CD4-positive, CD25-positive, alpha-beta regulatory T cell (primary cell): ENCODE data around the gene MPZL3. TPM values are rescaled to one million over a fixed set of nuclear protein-coding genes. Genes with fewer than 3 reads are reported as not detected.

Experiments used
- ATAC-seq, 2 donors: fragments of 150-1000 bp; cut with Tn5 transposase; one replicate each; pipeline ENCODE4 v1.10.0; 2021; ENCODE audit warnings: low read depth in 2 of 2, moderate number of reproducible peaks in 2 of 2, moderate library complexity in 1 of 2
- DNase-seq, 3 donors: peaks; one replicate each; pipeline versions ENCODE4 v3.0.0 to v3.0.0-alpha.2; 2012 to 2022; ENCODE audit warnings: mixed read lengths in 1 of 3
- H3K27ac ChIP-seq: one replicate; pipeline ENCODE4 v1.7.0; 2013; ENCODE audit warnings: mild to moderate bottlenecking, low read length; ENCODE audit not compliant: insufficient read depth, poor library complexity, severe bottlenecking
- H3K27me3 ChIP-seq: one replicate; pipeline ENCODE4 v1.7.0; 2013; ENCODE audit warnings: low read length; ENCODE audit not compliant: control insufficient read depth, insufficient read depth
- H3K36me3 ChIP-seq: one replicate; pipeline ENCODE4 v1.7.0; 2013; ENCODE audit warnings: mild to moderate bottlenecking, low read length, moderate library complexity; ENCODE audit not compliant: control insufficient read depth, insufficient read depth
- H3K4me1 ChIP-seq: 2 replicates; pipeline ENCODE4 v1.7.0; 2013; ENCODE audit warnings: mild to moderate bottlenecking, low read length; ENCODE audit not compliant: insufficient read depth, control insufficient read depth, poor library complexity, severe bottlenecking
- H3K4me3 ChIP-seq: one replicate; pipeline ENCODE4 v1.7.0; 2013; ENCODE audit warnings: low read depth, mild to moderate bottlenecking, low read length, moderate library complexity
- H3K9me3 ChIP-seq, 2 experiments: 1 replicate in 1 of 2; 2 replicates in 1 of 2; pipeline ENCODE4 v1.7.0; 2013; ENCODE audit warnings: low read length in 2 of 2, mild to moderate bottlenecking in 1 of 2, moderate library complexity in 1 of 2; ENCODE audit not compliant: control insufficient read depth in 2 of 2
- H3K27ac Mint-ChIP-seq, 3 donors: one replicate each; pipeline ENCODE4 v1.8.0; 2020 to 2022; ENCODE audit warnings: mild to moderate bottlenecking in 3 of 3, mixed read lengths in 3 of 3, moderate library complexity in 2 of 3
- H3K27me3 Mint-ChIP-seq: one replicate; pipeline ENCODE4 v1.8.0; 2022; ENCODE audit warnings: mild to moderate bottlenecking, mixed read lengths
- H3K36me3 Mint-ChIP-seq: one replicate; pipeline ENCODE4 v1.8.0; 2020; ENCODE audit warnings: mixed read lengths
- H3K4me1 Mint-ChIP-seq, 4 donors: one replicate each; pipeline ENCODE4 v1.8.0; 2020 to 2022; ENCODE audit warnings: mixed read lengths in 4 of 4, mild to moderate bottlenecking in 1 of 4
- H3K4me3 Mint-ChIP-seq, 4 donors: one replicate each; pipeline ENCODE4 v1.8.0; 2020 to 2022; ENCODE audit warnings: mild to moderate bottlenecking in 4 of 4, mixed read lengths in 4 of 4, moderate library complexity in 3 of 4
- H3K9me3 Mint-ChIP-seq, 7 donors: one replicate each; pipeline ENCODE4 v1.8.0; 2020 to 2022; ENCODE audit warnings: mixed read lengths in 7 of 7, mild to moderate bottlenecking in 3 of 7, moderate library complexity in 2 of 7
- polyA plus RNA-seq, 4 donors: library from polyadenylated mRNA; unstranded; fragments of 300-500 nt; fragmentation: Illumina TruSeq; gene quantifications; one replicate each; pipeline ENCODE4 v1.2.3, GENCODE V29; 2021
- total RNA-seq: library from RNA; stranded (reverse); gene quantifications from one replicate; pipeline ENCODE4 v1.2.3, GENCODE V29; 2022

The MPZL3 gene
- total and polyA plus RNA-seq, 5 donors from 2014 or later, result 4.5 to 16.1 (median 6.3) TPM

DNA sequence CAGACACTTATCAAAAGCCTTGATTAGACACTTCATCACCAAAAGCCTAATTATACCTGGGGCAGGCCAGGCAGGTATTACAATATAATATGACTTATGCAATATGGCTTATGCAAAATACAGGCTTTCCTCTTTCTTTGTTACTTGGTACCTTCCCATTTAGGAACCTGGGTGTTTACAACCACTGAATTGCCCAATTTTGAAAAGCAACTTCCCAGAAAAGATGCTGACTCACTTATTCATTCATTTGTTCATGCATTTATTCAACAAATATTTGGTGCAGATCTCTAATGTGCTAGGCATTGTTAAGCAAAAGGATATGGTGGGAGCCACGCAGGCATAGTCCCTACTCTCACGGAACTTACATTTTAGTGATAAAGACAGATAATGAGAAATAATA is 13.7 kb downstream of the MPZL3 start:
- Mint-ChIP-seq H3K27me3 (no peaks in the 10 kb centered on the region), H3K9me3 (no peaks in the 10 kb centered on the region), H3K4me1 (peaks cover 41 to 64% (median 50%) of the 10 kb centered on the region in 4 donors), H3K36me3 (peaks cover 35% of the 10 kb centered on the region), H3K4me3 (peak overlapping the region in 1 of 4 donors; percentile 39), H3K27ac (peak overlapping the region in 2 of 3 donors; percentile 60 to 73)
- DNase-seq (no peak), ATAC-seq (no peak)
- H3K27me3 ChIP-seq, result no peaks in the 10 kb centered on the region
- no peak overlapping the region for H3K27ac ChIP-seq
- no peak overlapping the region for H3K4me3 ChIP-seq
- H3K9me3 ChIP-seq, result no peaks in the 10 kb centered on the region
- peaks cover 34% of the 10 kb centered on the region for H3K36me3 ChIP-seq
- peaks cover 38% of the 10 kb centered on the region for H3K4me1 ChIP-seq

DNA sequence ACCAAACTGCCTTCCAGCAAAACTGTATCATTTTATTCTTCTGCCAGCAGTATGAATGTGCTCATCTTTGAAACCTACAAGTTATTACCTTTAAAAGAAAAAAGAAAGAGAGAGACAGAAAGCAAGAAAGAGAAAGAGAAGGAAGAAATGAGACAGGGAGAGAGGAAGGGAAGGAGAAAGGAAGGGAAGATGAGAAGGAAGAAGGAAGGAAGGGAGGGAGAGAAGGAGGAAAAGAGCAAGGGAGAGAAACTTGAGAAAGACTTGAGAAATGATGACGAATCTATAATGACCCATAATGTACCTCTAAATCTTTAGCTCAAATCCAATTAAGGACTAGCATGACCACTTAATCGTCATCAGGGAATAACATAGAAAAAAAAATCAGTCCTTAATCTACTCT is 16.0 kb downstream of the MPZL3 start:
- peak overlapping the region in 2 of 3 donors; percentile 38 to 71 for H3K27ac Mint-ChIP-seq

DNA sequence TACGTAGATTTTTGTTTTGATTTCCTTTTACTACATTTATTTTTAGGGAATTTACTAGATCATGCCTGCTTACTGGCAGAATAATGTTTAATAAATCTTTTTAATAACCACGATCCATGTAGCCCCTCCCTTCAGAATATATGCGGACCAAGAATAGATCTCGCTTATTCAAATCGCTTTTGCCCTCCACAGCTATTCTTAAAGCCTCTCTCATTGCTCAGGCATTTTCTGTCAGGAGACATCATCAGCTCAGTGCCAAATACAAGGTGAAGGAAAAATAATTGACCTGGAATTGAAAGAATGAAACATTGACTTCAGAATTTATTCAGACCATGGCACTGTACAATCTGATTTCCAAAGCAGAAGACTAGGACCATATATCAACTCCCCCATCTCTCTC is 17.3 kb downstream of the MPZL3 start:
- peaks cover 41% of the 10 kb centered on the region for H3K36me3 Mint-ChIP-seq
- no peaks in the 10 kb centered on the region for H3K9me3 ChIP-seq
- H3K4me3 ChIP-seq, result no peak overlapping the region
- H3K4me1 ChIP-seq, result peaks cover 26% of the 10 kb centered on the region
- no peak overlapping the region for H3K27ac ChIP-seq
- no peaks in the 10 kb centered on the region for H3K27me3 Mint-ChIP-seq
- ATAC-seq (no peak), DNase-seq (no peak)
- H3K4me1 Mint-ChIP-seq, result peaks cover 13 to 31% (median 24%) of the 10 kb centered on the region in 4 donors
- no peak overlapping the region for H3K27ac Mint-ChIP-seq
- no peak overlapping the region for H3K4me3 Mint-ChIP-seq
- H3K9me3 Mint-ChIP-seq, result no peaks in the 10 kb centered on the region
- peaks cover 59% of the 10 kb centered on the region for H3K36me3 ChIP-seq
- no peaks in the 10 kb centered on the region for H3K27me3 ChIP-seq

More for the DNA sequence above, 16.0 kb downstream of the MPZL3 start:
- peak overlapping the region in 1 of 4 donors; percentile 20 for H3K4me3 Mint-ChIP-seq
- H3K4me3 ChIP-seq, result no peak overlapping the region
- H3K36me3 Mint-ChIP-seq, result peaks cover 45% of the 10 kb centered on the region
- no peak for DNase-seq
- H3K27me3 Mint-ChIP-seq, result no peaks in the 10 kb centered on the region
- peaks cover 51% of the 10 kb centered on the region for H3K36me3 ChIP-seq
- no peak overlapping the region for H3K27ac ChIP-seq
- H3K27me3 ChIP-seq, result no peaks in the 10 kb centered on the region
- peaks cover 28% of the 10 kb centered on the region for H3K4me1 ChIP-seq
- ATAC-seq, result no peak
- no peaks in the 10 kb centered on the region for H3K9me3 Mint-ChIP-seq
- H3K9me3 ChIP-seq, result no peaks in the 10 kb centered on the region
- H3K4me1 Mint-ChIP-seq, result peaks cover 23 to 44% (median 35%) of the 10 kb centered on the region in 4 donors

DNA sequence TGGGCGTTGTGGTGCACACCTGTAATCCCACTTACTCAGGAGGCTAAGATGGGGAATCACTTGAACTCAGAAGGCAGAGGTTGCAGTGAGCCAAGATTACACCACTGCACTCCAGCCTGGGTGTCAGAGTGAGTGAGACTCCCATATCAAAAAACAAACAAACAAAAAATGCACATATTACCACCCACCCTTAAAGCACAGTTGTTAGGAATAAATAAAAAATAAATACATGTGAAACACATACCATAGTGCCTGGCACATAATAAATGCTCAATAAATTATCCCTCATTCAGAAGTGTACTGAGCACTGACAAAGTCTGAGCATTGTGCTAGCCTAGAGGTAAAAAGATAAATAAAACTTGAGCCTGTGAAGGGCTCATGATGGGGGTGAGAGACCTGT is 18.3 kb downstream of the MPZL3 start:
- peaks cover 44% of the 10 kb centered on the region for H3K36me3 Mint-ChIP-seq
- Histone ChIP-seq H3K27me3 (no peaks in the 10 kb centered on the region), H3K4me3 (no peak overlapping the region), H3K36me3 (peaks cover 62% of the 10 kb centered on the region), H3K27ac (no peak overlapping the region), H3K4me1 (peaks cover 26% of the 10 kb centered on the region), H3K9me3 (no peaks in the 10 kb centered on the region)
- no peak overlapping the region for H3K4me3 Mint-ChIP-seq
- no peaks in the 10 kb centered on the region for H3K27me3 Mint-ChIP-seq
- peaks cover 12 to 23% (median 20%) of the 10 kb centered on the region in 4 donors for H3K4me1 Mint-ChIP-seq
- no peak for ATAC-seq
- no peak for DNase-seq
- H3K27ac Mint-ChIP-seq, result peak overlapping the region; percentile 24 to 54 (median 42)
- H3K9me3 Mint-ChIP-seq, result no peaks in the 10 kb centered on the region

DNA sequence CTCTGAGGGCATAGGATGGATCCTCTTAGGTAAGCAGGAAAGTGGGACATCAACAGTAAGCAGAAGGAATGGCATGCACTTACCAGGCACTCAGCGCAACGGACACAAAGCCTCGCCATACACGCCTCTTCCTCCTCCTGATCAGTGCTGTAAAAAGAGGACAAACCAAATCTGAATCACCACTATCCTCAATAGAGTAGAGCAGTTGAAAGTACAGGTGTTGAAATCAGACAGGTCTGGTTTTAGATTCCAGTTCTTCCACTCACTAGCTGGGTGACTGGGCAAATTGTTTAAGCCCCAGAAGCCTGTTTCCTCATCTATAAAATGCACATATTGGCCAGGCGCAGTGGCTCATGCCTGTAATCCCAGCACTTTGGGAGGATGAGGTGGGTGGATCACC is 18.8 kb downstream of the MPZL3 start:
- DNase-seq (no peak), ATAC-seq (no peak)
- Histone ChIP-seq H3K9me3 (no peaks in the 10 kb centered on the region), H3K27me3 (no peaks in the 10 kb centered on the region), H3K36me3 (peaks cover 62% of the 10 kb centered on the region), H3K4me3 (no peak overlapping the region), H3K27ac (no peak overlapping the region), H3K4me1 (peaks cover 26% of the 10 kb centered on the region)
- Mint-ChIP-seq H3K4me1 (peaks cover 10 to 20% (median 15%) of the 10 kb centered on the region in 4 donors), H3K36me3 (peaks cover 40% of the 10 kb centered on the region), H3K9me3 (peaks cover 0 to 2% (median 0%) of the 10 kb centered on the region in 7 donors), H3K27ac (peak overlapping the region in 2 of 3 donors; percentile 1 to 42), H3K27me3 (no peaks in the 10 kb centered on the region), H3K4me3 (no peak overlapping the region)

DNA sequence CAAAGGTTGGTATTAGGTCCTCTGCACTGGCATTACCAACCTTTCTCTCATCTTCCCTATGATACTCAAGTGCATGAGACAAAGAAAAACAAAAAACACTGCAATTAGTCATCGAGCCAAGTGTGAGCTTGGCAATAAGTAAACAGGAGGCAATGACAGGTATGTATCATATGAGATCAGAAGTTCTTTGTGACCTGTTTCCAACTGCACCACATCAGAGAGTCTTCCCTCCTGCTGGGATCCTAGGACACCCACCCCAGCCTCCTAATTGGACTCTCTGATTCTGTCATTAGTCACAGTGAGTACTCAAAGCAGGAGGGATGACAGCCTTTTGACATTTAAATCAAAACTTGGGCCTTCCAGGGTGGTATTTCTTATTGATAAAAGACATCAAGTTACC is 19.5 kb downstream of the MPZL3 start:
- ATAC-seq, result peak; percentile 41 to 54
- no peaks in the 10 kb centered on the region for H3K9me3 ChIP-seq
- Mint-ChIP-seq H3K27ac (peak overlapping the region in 2 of 3 donors; percentile 1 to 5), H3K36me3 (peaks cover 36% of the 10 kb centered on the region), H3K27me3 (no peaks in the 10 kb centered on the region), H3K9me3 (peaks cover 0 to 4% (median 0%) of the 10 kb centered on the region in 7 donors), H3K4me3 (no peak overlapping the region), H3K4me1 (peaks cover 10 to 26% (median 16%) of the 10 kb centered on the region in 4 donors)
- no peak overlapping the region for H3K27ac ChIP-seq
- H3K27me3 ChIP-seq, result no peaks in the 10 kb centered on the region
- H3K36me3 ChIP-seq, result peaks cover 62% of the 10 kb centered on the region
- no peak overlapping the region for H3K4me3 ChIP-seq
- DNase-seq, result no peak
- peaks cover 32% of the 10 kb centered on the region for H3K4me1 ChIP-seq

DNA sequence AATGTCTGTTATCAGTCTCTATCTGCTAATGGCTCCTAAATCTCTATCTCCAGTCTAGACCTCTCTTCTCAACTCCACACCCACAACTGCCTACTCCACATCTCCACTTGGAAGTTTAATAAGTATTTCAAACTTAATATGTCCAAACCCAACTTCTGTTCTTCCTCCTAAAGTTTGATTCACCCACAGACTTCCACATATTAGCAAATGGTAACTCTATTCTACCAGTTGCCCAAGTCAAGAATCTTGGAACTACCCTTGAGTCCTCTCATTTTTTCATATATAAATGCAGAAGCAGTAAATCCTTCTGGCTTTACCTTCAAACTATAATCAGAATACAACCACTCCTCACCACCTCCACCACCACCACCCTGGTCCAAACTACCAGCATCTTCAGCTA is 20.7 kb downstream of the MPZL3 start:
- DNase-seq, result no peak
- H3K27me3 Mint-ChIP-seq, result no peaks in the 10 kb centered on the region
- peaks cover 55% of the 10 kb centered on the region for H3K36me3 ChIP-seq
- no peak overlapping the region for H3K27ac ChIP-seq
- peaks cover 36% of the 10 kb centered on the region for H3K36me3 Mint-ChIP-seq
- H3K4me3 ChIP-seq, result no peak overlapping the region
- H3K4me3 Mint-ChIP-seq, result no peak overlapping the region
- no peaks in the 10 kb centered on the region for H3K9me3 ChIP-seq
- H3K27me3 ChIP-seq, result no peaks in the 10 kb centered on the region
- peaks cover 0 to 4% (median 0%) of the 10 kb centered on the region in 7 donors for H3K9me3 Mint-ChIP-seq
- H3K4me1 ChIP-seq, result peaks cover 44% of the 10 kb centered on the region
- no peak for ATAC-seq
- H3K4me1 Mint-ChIP-seq, result peaks cover 6 to 36% (median 19%) of the 10 kb centered on the region in 4 donors
- no peak overlapping the region for H3K27ac Mint-ChIP-seq

DNA sequence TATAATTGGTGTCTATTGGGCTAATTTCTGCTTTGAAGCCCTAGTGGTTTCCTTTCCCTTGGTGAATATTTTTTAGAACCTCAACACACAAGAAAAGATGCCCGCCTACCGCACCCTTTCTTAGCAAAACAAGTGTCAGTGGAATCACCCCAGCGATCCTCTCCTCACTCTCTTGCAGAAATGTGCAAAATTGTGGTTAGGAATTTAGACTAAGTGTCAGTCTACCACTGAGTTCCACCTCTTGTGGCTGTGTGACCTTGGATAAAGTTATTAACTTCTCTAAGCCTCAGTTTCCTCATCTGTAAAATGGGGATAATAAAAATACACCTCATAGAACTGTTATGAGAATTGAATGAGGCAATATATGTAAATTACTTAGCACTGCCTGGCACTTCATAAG is 22.1 kb downstream of the MPZL3 start:
- Mint-ChIP-seq H3K36me3 (peaks cover 25% of the 10 kb centered on the region), H3K9me3 (peaks cover 0 to 4% (median 0%) of the 10 kb centered on the region in 7 donors), H3K4me3 (peak overlapping the region in 2 of 4 donors; percentile 29 to 64), H3K27me3 (no peaks in the 10 kb centered on the region), H3K4me1 (peaks cover 6 to 41% (median 19%) of the 10 kb centered on the region in 4 donors), H3K27ac (peak overlapping the region in 1 of 3 donors; percentile 89)
- ATAC-seq (no peak), DNase-seq (peak in 2 of 3 donors; percentile 53 to 59)
- H3K27me3 ChIP-seq, result no peaks in the 10 kb centered on the region
- peaks cover 58% of the 10 kb centered on the region for H3K4me1 ChIP-seq
- peak overlapping the region; percentile 88 for H3K27ac ChIP-seq
- peak overlapping the region; percentile 60 for H3K4me3 ChIP-seq
- H3K36me3 ChIP-seq, result peaks cover 44% of the 10 kb centered on the region
- no peaks in the 10 kb centered on the region for H3K9me3 ChIP-seq
